Right renal cortex interstitium (tissue), 3 donors: Measurements from ENCODE around the gene DDX47. TPM values are rescaled to one million over a fixed set of nuclear protein-coding genes. Genes with fewer than 3 reads are reported as not detected.

ENCODE experiments used
- DNase-seq, 3 donors: peaks; one replicate each; pipeline ENCODE4 v3.0.0-alpha.2; 2013; ENCODE audit warnings: low read depth in 3 of 3, low spot score in 2 of 3
- polyA plus RNA-seq, 3 donors: library from polyadenylated mRNA; unstranded; fragments of 120-200 nt; gene quantifications; one replicate each; pipeline ENCODE4 v1.2.1, GENCODE V29; 2013; ENCODE audit not compliant: insufficient read length in 3 of 3

Gene DDX47
- polyA plus RNA-seq = 10 to 100 TPM; 75.0 to 80.2 (median 80.0) TPM

DNA sequence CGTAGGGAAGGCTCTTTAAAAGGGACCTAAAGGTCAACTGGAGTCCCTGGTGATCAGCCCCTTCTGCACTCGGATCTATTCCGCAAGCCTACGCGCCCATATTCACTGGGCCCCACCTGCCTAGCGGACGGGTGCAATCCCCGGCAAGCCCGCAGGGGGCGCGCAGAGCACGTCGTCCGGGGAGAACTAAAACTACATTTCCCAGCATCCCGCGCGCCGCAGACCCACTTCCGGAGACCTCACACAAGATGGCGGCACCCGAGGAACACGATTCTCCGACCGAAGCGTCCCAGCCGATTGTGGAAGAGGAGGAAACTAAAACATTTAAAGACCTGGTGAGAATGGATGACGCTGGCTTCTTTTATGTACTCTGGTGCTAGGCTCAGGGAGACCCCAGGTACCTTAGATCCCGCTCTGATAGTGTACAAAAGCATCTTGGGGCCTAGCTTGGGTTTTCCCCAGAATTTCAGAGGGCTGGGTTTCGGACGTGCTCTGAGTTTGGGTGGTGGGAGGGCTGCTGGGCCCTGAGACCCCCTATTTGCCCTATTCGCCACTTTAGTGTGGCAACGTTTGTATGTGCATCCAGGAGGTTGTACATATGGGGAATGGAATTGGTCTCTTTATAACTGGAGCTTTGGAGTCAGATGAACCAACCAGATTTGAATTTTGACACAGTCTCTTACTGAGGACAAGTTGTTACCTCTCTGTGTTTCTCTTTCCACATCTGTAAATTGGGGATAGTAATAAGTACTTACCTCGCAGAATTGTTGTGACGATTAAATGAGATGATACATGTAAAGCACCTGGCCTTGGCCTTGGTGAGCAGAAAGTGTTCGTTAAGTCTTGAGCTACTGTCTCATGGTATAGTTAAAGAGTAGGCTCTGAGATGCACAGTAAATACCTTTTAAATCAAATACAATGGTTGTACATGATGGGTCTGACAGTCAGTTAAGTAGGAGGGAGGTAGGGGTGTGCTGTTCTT, at the start of gene DDX47:
Gene DDX47, plus strand, starts transcription at position 227 of the 982 bp plus-strand sequence. Its CDS starts 22 bp downstream, at position 249.
- DNase-seq = peak; percentile 71 to 88 (median 85)

DNA sequence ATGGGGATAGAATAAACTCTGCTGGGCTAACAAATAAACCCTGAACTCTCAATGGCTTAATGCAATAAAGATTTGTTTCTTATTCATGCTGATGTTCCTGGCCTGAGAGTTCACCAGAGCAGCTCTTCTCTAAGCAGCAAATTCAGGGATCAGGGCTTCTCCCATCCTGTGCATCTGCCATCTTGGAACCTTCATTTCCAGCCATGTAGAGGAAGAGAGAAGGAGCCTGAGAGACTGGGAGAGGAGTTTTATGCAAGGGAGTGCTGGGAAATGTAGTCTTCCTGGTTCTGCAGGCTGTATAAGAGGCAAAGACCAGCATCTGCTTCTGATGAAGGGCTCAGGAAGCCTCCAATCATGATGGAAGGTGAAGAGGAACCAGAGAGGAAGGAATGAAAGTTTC, 48.3 kb upstream of the DDX47 start:
- DNase-seq = no peak

DNA sequence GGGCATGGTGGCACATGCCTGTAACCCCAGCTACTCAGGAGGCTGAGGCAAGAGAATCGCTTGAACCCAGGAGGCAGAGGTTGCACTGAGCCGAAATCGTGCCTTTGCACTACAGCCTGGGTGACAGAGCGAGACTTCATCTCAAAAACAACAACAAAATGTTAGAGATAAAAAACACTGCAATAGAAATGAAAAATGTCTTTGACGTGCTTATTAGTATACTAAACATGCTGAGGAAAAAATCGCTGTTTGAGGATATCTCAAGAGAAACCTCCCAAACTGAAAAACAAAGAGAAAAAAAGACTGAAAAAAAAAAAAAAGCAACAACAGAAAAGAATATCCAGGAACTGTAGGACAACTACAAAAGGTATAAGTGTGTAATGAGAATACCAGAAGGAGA, 42.9 kb upstream of the DDX47 start:
- no peak for DNase-seq

DNA sequence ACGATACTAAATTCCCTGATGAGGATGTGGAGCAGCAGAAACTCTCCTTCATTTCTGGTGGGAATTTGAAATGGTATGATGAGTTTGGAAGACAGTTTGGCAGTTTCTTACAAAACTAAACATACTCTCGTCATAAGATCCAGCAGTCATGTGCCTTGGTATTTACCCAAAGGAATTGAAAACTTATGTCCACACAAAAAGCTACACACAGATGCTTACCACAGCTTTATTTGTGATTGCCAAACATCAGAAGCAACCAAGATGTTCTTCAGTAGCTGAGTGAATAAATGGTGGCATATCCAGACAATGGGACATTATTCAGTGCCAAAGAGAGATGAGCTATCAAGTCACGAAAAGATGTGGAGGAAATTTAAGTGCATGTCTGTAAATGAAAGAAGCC, 38.4 kb upstream of the DDX47 start:
- DNase-seq = no peak

DNA sequence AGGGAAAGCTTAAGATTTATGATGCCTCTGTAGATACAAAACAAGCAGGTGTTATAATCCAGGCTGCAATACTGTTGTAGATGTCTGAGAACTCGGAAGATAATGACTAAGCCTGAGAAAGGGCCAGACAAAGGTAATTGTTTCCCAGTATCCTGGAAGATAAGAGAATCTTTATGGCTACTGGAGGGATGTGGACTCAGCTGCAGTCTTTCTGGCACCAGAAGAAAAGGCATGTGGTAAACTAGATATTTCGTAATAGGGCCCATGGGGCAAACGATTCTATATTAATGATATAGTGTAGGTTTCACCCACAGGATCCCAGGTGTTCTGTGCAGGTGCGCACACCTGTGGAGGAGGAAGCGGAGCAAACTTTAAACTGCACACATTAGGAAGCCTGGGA, 36.9 kb upstream of the DDX47 start:
- no peak for DNase-seq

DNA sequence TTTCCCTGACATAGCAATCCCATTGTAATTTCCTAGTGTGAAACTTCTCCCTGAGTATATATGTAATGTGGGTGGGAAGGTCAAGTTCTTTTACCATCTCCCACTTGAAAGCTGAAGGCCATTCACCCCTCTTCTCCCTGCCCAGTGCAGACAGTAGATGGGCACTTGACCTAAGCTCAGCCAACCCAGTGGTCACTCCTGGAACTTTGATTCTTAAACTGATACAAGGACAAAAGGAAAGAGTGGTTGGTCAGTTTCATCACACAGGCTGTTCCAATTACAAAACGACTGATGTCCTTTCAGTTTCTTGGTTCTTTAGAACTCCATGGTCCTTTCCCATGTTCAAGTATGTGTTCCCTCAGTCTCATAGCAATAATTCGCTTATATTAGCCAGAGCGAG, 36.1 kb upstream of the DDX47 start:
- DNase-seq = no peak

DNA sequence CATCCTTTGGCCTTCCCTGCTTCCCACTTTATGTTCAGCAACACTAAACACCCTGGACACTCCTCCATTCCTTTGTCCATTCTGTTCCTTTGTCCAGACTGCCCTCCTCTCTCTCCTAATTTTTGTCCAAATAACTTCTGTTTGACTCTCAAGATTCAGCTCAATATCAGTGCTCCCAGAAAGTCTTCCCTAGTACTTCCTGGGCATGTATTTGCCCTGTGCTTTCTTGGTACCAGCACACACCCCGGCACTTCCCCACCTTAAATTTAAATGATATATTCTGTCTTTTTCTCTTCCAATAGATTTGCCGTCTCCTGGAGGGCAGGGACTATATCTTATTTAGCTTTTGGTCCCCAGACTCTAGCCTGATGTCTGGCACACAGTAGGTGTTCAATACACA, 34.1 kb upstream of the DDX47 start:
- DNase-seq = no peak

DNA sequence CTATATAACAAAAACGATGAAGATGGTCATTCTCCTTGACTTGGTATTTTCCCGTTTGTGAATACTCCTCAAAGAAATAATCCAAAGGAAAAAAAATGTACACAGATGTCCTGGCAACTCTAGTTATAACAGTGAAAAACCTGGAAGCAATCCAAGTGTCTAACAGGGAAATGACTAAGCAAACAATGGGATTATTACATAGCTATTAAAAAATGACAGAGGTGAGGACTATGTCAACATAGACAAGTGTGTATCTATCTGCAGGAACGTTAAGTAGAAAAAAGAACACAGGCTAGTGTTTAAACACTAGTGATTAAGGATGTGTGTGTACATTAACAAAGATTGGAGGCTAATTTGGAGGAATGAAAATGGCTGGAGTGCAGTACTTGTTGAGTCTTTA, 33.6 kb upstream of the DDX47 start:
- DNase-seq = no peak

DNA sequence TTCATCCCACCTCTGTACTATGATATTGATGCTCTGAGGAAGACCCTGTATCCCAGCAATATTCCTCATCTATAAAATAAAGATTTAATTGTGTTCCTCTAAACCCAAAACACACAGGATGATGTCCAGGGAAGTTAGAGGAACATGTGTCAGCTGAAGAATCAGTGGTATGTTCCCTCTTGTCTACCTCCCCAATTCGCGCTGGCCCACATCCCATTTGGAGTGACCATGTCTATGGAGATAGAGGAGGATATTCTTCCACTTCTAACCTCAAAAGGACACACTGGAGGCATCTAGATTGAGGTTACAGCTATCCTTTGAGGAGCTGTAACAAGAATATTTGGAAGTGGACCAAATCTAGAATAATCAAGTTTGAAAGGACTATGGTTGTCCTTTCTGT, 29.0 kb upstream of the DDX47 start:
- DNase-seq = no peak

DNA sequence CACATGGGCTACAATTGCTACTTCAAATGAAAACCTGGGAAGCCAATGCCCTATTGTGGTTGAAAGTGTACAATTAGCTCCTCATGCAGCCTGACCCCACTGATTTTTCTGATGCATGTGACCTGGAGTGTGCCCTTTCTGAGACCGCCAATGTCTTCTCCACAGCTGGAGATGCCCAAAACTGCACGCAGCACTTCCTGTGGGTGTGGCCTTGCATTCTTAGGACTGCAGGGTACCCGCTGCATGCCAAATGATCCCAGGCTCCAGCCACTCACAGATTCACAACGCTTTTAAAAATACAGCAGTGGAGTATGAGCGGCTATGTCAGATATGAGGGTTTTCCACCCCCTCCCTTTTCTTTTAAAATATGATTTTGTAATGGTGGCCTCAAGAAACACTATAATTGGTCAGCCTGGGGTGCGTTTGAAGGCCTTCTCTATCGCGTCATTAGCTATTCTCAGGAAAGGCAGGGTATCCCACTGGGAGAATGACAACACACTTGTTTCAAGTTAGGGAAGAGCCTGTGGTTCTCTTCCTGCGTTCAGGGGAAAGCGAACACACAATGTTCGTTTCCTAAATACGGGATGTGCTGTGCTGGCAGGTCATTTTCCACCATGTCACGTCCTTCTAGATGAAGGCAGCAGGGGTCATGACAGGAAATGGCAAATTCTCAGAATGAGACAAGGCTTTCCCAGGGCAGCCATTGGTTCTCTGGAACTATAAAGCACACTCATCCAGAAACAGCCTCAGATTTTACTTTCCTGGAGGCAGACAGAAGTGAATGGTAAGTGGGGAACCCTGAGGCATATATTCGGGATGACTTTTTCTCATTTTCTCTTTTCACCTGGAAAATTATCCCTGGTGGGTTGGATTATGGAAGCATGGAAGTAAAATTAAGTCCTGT, 28.0 kb upstream of the DDX47 start, which contains the start of gene APOLD1:
Gene APOLD1, plus strand, starts transcription at position 749 of the 904 bp plus-strand sequence. Its CDS starts 33 bp downstream, at position 782.
- no peak for DNase-seq

DNA sequence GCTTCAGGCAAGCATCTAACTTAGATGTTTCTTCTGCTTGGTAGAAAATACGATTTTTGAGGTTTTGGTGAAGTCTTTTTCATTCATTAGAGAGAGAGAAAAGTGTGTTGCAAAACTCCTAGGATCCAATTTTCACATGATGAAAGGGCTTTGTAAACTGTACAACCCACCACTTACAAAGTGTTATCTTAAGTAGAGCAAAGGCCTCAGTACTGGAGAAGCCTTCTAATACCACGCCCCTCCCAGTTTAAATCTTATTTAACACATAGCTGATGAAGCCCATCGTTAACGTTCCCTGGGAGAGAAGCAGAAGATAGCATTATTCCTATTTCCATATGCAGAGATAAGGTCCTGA, 26.8 kb upstream of the DDX47 start:
- DNase-seq = no peak

DNA sequence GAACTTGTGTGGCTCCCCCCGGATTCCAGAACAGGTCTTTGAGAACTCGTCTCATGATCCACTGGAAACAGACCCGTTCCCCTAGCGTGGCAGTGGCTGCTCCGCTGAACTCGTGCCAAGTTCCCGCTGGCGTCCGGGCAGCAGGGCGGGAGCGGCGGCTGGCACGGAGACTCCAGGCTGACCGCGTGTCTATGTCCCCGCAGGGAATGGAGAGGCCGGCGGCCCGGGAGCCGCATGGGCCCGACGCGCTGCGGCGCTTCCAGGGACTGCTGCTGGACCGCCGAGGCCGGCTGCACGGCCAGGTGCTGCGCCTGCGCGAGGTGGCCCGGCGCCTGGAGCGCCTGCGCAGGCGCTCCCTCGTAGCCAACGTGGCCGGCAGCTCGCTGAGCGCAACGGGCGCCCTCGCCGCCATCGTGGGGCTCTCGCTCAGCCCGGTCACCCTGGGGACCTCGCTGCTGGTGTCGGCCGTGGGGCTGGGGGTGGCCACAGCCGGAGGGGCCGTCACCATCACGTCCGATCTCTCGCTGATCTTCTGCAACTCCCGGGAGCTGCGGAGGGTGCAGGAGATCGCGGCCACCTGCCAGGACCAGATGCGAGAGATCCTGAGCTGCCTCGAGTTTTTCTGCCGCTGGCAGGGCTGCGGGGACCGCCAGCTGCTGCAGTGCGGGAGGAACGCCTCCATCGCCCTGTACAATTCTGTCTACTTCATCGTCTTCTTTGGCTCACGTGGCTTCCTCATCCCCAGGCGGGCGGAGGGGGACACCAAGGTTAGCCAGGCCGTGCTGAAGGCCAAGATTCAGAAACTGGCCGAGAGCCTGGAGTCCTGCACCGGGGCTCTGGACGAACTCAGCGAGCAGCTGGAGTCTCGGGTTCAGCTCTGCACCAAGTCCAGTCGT, 26.2 kb upstream of the DDX47 start:
- peak in 1 of 3 donors; percentile 72 for DNase-seq

DNA sequence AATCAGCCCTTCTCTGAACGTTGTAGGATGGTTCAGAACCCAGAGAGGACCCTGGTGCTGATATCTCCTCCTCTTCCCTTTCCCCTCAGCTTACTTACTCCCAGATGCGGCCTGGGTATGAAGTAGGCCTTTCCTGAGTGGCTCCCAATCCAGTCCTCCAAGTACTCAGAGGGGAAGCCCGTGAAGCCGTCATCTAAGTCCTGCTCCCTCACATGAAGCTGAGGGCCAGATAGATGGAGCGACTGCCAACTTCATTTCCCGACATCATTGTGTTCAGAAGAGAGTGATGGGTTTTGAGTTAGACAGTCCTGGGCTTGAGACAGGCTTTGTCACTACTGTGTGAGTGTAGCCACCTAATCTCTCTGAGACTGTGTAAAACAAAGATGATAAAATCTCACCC, 25.0 kb upstream of the DDX47 start:
- DNase-seq = no peak

DNA sequence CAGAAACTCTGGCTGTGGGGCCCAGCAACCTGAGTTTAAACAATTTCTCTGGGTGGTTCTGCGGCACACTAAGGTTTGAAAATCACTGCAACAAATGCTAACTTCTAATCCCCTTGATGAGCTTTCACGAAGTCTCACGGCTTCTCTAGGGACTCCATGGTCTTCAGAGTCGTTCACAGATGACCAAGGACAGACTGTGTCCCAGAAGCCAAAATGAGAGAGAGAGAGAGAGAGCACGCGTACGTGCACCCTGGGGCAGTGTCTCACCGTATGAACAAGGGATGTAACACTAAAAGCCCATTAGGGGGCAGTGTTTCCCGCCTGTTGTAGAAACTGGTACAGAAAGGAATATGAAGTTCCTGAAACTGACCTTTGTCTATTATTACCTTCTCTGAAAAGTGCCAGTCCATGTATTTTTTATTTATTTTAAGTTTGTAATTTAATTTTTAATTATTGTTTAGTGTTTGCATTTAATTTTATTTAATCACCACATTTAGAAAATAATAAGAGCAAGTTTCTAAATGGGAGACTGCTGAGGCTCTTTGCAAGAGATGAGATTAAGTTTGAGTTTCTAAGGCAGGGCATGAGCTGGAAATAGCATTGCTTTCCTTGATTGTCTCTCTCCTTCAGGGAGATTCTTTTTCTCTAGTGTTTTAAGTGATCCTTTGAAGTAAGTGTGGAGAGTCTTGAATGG, 24.3 kb upstream of the DDX47 start:
- no peak for DNase-seq

DNA sequence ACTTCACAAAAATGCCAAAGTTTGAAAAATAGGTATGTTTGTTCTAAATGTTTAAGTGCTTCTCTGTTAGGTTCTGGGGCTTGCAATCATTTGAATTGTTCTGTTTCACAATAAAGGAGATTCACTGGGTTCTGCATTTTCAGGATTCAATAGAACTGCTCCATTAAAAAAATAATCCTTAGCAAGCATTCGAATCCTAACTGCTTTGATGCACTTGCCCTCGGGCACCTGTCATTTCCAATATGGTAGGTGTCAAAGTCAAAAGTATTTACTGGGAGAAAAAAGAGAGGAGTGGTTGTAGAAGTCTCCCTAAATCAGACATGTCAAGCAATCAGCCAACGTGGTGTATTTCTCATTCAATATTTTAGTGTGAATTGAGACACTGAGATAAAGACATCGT, 22.2 kb upstream of the DDX47 start:
- no peak for DNase-seq

DNA sequence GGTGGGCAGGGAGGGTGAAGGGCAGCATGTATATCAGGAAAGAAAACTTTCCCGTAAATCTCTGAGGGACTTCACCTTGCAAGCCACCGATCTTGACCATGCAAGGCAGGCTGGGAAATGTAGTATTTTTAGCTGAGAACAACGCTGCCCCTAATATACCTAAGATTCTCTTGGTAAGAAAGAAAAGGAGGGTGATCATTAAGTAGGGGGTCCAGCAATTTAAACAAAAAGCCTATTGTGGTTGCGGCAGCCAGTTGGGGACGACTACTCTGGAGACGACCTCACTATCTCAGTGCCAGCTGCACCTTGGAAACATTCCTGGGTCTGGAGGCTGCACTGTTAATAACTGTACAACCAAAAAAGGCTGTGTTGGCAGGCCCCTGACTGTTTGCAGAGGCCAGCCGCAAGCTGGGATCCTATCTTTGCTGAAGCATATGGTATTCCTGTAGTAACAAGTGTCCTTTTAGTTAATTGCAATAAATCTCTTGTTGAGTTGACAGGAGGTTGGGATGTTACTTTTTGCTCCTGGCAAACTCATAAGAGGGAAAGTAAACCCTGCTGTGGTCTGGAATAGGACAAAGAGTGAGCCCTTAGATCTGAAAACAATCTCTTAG, 21.3 kb upstream of the DDX47 start:
- no peak for DNase-seq

DNA sequence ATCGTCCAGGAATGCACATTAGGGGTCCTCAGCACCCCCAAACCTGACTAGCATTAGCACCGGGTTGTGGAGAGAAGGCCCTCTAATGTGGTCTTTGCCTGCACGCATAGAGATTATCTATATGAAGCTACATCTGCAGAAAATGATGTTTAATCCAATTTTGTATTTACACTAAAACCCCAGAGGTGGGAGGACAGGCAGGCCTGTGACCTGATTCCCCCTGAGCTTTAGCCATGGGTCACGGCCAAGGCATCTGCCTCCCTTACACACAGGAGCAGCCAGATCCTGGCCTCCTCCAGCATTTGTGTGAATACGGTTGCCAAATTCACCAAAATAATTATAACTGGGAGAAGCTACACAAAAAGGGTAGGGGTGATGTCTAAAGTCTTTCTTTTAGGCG, 20.7 kb upstream of the DDX47 start:
- DNase-seq = no peak

DNA sequence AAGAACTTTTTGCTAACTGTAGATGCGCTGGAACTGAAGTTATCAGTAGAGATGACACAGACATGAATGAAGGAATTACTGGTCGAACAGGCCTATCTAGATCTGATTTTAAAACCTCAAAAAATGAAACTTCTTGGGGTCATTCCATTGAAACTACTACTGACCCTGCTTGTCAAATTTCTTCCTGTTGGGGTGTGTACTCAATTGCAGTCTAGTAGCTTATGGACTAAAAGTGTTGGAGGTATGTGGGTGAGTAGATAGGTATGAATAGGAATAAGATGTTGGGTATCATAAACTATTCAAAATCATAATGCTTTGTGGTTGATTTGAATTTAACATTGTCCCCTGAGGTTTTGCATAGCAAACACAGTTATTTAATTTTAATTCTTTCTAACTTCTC, 18.5 kb upstream of the DDX47 start:
- no peak for DNase-seq

DNA sequence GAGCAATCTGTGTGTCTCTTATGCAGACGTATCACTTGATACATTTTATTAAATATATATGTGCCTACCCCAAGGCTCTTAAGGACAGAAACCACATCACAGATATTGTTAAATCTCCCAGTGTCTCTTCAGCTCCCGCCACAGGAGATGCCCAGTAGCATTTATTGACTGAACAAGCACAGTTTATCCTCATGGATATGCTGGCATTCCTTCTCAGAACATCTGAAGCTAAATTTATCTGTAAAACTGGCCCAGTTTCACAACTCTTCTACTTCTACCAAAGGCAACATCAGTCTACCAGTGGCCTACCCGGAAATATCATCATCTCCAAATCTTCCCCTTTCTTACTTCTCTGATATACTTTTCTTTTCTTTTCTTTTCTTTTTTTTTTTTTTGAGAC, 17.0 kb upstream of the DDX47 start:
- no peak for DNase-seq
